Nephron (organoid): ENCODE measurements around the gene DDX25.

Experiments used
- H3K27ac Mint-ChIP-seq, 3 experiments: 2 replicates each; pipeline ENCODE4 v1.8.0; 2020; ENCODE audit warnings: mixed read lengths in 3 of 3, mild to moderate bottlenecking in 2 of 3, moderate library complexity in 1 of 3
- H3K27me3 Mint-ChIP-seq: 2 replicates; pipeline ENCODE4 v1.8.0; 2021; ENCODE audit warnings: low read depth, mild to moderate bottlenecking, moderate library complexity, mixed read lengths
- H3K36me3 Mint-ChIP-seq: 2 replicates; pipeline ENCODE4 v1.8.0; 2020; ENCODE audit warnings: low read depth, mixed read lengths
- H3K4me1 Mint-ChIP-seq: 2 replicates; pipeline ENCODE4 v1.8.0; 2020; ENCODE audit warnings: mixed read lengths
- H3K4me3 Mint-ChIP-seq, 3 experiments: 2 replicates each; pipeline ENCODE4 v1.8.0; 2020; ENCODE audit warnings: mild to moderate bottlenecking in 3 of 3, mixed read lengths in 3 of 3, moderate library complexity in 2 of 3
- H3K9me3 Mint-ChIP-seq: 2 replicates; pipeline ENCODE4 v1.8.0; 2020; ENCODE audit warnings: mixed read lengths
- TF ChIP-seq, protein P1 (sequence below), 3 experiments: fragments of 200-600 bp; sonication (generic); IDR thresholded peaks; one replicate each; pipeline ENCODE4 v1.5.0; 2021; ENCODE audit warnings: antibody characterized with exemption in 3 of 3; ENCODE audit not compliant: unreplicated experiment in 3 of 3

The DDX25 gene

DNA sequence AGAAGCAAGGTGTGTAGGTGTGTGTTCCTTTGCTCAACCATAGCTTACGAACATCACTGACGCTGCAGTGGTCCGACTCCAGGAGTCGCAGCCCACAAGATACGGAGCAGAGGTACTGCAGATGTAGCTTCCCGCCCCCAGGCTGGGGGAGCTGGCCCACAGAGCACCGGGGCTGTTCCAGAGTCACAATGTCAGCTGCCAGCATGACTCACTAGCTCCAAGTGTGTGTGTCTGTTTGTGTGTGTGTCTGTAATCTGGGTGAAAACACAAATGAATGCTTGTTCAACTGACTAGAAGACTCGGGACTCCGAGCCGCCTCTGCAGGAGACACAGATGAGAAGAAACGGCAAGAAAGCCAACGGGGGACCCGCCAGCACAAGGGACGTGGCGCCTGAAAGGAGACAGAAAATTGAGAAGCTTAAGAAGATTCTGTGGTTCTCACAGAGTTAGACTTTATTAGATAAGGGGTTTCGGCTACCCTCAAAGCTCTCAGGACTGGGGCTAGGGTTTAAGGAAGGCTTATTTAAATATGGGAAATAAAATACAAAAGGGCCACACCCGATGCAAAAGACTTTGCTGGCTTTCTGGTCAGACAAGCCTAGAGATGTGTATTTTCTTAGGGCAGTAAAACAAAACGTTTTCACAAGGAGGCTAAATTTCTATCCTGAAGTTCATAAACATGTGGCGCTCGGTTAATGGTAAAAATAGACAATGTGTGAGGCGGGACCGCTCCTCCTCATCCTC lies 52.3 kb downstream of the DDX25 start:
- Mint-ChIP-seq H3K27me3 (no peaks in the 10 kb centered on the region), H3K4me1 (peaks cover 46% of the 10 kb centered on the region), H3K9me3 (no peaks in the 10 kb centered on the region), H3K36me3 (peaks cover 48% of the 10 kb centered on the region), H3K27ac (peak overlapping the region in 2 of 3 experiments; percentile 38 to 45), H3K4me3 (no peak overlapping the region)
- TF ChIP-seq, protein P1, sequence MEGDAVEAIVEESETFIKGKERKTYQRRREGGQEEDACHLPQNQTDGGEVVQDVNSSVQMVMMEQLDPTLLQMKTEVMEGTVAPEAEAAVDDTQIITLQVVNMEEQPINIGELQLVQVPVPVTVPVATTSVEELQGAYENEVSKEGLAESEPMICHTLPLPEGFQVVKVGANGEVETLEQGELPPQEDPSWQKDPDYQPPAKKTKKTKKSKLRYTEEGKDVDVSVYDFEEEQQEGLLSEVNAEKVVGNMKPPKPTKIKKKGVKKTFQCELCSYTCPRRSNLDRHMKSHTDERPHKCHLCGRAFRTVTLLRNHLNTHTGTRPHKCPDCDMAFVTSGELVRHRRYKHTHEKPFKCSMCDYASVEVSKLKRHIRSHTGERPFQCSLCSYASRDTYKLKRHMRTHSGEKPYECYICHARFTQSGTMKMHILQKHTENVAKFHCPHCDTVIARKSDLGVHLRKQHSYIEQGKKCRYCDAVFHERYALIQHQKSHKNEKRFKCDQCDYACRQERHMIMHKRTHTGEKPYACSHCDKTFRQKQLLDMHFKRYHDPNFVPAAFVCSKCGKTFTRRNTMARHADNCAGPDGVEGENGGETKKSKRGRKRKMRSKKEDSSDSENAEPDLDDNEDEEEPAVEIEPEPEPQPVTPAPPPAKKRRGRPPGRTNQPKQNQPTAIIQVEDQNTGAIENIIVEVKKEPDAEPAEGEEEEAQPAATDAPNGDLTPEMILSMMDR (IDR thresholded peaks at IDR 0.05; ENCODE audit: unreplicated experiment in 3 of 3) = no peak

DNA sequence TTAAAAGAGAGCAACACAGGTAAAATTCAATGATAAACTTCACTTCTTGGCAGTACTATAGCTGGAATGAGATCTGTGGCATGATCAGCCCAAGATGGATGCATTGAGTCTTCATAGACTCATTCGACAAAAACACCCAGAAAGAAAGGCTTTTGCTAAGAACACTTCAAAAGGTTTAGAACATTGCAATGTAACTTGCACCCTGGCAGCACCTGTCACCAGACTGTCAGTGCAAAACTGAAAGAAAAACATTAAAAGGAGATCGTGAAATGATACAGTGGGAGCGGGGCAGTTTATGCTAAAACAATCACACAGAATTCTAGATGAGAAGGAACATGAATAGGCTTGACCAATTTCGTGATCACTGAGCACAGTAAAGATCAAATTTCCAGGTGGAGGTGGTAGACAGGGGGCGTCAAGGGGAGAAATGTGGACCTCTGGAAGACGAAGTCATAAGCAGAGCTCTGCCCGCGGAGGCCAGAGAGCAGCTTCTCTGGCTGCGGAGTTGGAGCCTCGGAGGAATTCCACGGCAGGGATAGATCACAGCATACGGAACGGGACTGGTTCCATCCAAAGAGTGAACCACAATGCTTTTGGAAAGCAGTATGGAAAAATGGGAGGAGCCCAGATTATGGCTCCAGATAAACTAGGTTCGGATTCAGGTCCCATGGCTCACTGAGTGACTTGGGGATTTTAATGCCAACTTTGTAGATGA lies 53.5 kb downstream of the DDX25 start:
- peaks cover 7% of the 10 kb centered on the region for H3K9me3 Mint-ChIP-seq
- H3K27ac Mint-ChIP-seq = peak overlapping the region in 2 of 3 experiments; percentile 1 to 8
- TF ChIP-seq, protein P1 (IDR thresholded peaks at IDR 0.05; ENCODE audit: unreplicated experiment in 3 of 3) = no peak
- peaks cover 33% of the 10 kb centered on the region for H3K4me1 Mint-ChIP-seq
- peaks cover 61% of the 10 kb centered on the region for H3K36me3 Mint-ChIP-seq
- H3K4me3 Mint-ChIP-seq = no peak overlapping the region
- H3K27me3 Mint-ChIP-seq = no peaks in the 10 kb centered on the region

DNA sequence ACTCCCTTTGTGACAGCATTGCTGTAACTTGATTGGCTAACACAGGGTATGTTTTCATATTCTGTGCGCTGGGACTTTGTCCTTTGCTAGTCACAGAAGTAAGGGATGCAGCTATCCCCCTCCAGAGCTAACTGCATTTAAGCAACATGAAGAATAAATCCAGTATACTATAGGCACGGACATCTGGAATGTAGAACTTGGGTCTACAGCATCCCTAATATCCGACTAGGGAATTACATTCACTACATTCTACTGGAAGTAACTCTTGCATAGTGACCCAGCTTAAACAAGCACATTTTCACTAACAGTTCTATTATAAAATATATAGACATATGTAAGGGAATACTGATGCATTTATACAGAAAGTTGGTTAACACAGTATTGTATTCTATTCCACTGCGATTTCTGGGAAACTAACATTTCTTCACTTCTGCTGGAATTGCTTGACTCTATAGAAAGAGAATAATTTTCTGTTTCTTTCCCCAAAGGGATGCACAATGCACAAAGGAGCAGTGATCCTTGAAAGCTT lies 54.6 kb downstream of the DDX25 start:
- H3K4me3 Mint-ChIP-seq = no peak overlapping the region
- H3K36me3 Mint-ChIP-seq = peaks cover 72% of the 10 kb centered on the region
- TF ChIP-seq, protein P1 (IDR thresholded peaks at IDR 0.05; ENCODE audit: unreplicated experiment in 3 of 3) = no peak
- H3K4me1 Mint-ChIP-seq = peaks cover 24% of the 10 kb centered on the region
- no peaks in the 10 kb centered on the region for H3K27me3 Mint-ChIP-seq
- no peak overlapping the region for H3K27ac Mint-ChIP-seq
- peaks cover 10% of the 10 kb centered on the region for H3K9me3 Mint-ChIP-seq

- no peak overlapping the region for H3K4me3 Mint-ChIP-seq
- no peaks in the 10 kb centered on the region for H3K27me3 Mint-ChIP-seq
- H3K9me3 Mint-ChIP-seq = peaks cover 10% of the 10 kb centered on the region
- H3K36me3 Mint-ChIP-seq = peaks cover 78% of the 10 kb centered on the region
- H3K4me1 Mint-ChIP-seq = peaks cover 24% of the 10 kb centered on the region
- TF ChIP-seq, protein P1 (IDR thresholded peaks at IDR 0.05; ENCODE audit: unreplicated experiment in 3 of 3) = no peak
- no peak overlapping the region for H3K27ac Mint-ChIP-seq
Measured at GRCh38 chr11:125959511-125959910, 55.2 kb downstream of the DDX25 start.

GRCh38 chr11:125959931-125960330 lies 55.6 kb downstream of the DDX25 start:
- no peaks in the 10 kb centered on the region for H3K27me3 Mint-ChIP-seq
- no peak overlapping the region for H3K4me3 Mint-ChIP-seq
- no peak overlapping the region for H3K27ac Mint-ChIP-seq
- peaks cover 24% of the 10 kb centered on the region for H3K4me1 Mint-ChIP-seq
- H3K9me3 Mint-ChIP-seq = peaks cover 10% of the 10 kb centered on the region
- peaks cover 80% of the 10 kb centered on the region for H3K36me3 Mint-ChIP-seq
- TF ChIP-seq, protein P1 (IDR thresholded peaks at IDR 0.05; ENCODE audit: unreplicated experiment in 3 of 3) = no peak
